PC-9 (cell line): Measurements from ENCODE around the gene PAQR3.

ENCODE experiments used
- EZH2 ChIP-seq: fragments of 200-600 bp; sonication (generic); IDR thresholded peaks from 2 replicates; pipeline ENCODE4 v1.8.0; 2017; ENCODE audit warnings: antibody characterized with exemption, low read depth
- TF ChIP-seq, protein P1 (sequence below): fragments of 200-600 bp; sonication (generic); conservative IDR thresholded peaks from 2 replicates; pipeline ENCODE4 v1.6.1; 2017; ENCODE audit warnings: mixed run types, antibody characterized with exemption, mild to moderate bottlenecking, moderate library complexity

DNA sequence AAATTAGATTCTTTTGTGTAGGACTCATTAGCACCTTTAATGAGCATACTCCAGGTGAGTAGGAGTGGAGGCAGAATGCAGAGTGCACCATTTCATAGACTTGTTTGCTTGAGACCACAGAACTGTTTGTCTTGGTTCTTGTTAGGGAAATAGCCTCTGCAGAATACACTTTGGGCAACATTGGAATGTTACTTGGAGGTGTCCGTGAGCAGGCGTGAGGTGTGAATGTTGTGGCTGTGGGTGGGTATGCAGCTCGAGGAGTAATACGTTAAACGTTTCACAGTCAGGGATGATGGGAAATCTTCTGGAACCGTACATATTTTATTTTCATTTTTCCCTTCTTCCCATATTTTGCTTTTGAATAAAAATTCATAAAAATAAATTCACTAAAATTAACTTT is 31.6 kb downstream of the PAQR3 start:
- TF ChIP-seq, protein P1, sequence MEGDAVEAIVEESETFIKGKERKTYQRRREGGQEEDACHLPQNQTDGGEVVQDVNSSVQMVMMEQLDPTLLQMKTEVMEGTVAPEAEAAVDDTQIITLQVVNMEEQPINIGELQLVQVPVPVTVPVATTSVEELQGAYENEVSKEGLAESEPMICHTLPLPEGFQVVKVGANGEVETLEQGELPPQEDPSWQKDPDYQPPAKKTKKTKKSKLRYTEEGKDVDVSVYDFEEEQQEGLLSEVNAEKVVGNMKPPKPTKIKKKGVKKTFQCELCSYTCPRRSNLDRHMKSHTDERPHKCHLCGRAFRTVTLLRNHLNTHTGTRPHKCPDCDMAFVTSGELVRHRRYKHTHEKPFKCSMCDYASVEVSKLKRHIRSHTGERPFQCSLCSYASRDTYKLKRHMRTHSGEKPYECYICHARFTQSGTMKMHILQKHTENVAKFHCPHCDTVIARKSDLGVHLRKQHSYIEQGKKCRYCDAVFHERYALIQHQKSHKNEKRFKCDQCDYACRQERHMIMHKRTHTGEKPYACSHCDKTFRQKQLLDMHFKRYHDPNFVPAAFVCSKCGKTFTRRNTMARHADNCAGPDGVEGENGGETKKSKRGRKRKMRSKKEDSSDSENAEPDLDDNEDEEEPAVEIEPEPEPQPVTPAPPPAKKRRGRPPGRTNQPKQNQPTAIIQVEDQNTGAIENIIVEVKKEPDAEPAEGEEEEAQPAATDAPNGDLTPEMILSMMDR = no peak
- no peak for TF ChIP-seq EZH2
